Measurements from ENCODE around the gene IRF2BP1. TPM values are rescaled to one million over a fixed set of nuclear protein-coding genes. Genes with fewer than 3 reads are reported as not detected.

IRF2BP1 gene
- total and polyA plus RNA-seq, 2 of the 13 experiments (the other 11 are each of a cell fraction or from before 2014, with no cell fraction given): 4.3 to 14.3 TPM

DNA sequence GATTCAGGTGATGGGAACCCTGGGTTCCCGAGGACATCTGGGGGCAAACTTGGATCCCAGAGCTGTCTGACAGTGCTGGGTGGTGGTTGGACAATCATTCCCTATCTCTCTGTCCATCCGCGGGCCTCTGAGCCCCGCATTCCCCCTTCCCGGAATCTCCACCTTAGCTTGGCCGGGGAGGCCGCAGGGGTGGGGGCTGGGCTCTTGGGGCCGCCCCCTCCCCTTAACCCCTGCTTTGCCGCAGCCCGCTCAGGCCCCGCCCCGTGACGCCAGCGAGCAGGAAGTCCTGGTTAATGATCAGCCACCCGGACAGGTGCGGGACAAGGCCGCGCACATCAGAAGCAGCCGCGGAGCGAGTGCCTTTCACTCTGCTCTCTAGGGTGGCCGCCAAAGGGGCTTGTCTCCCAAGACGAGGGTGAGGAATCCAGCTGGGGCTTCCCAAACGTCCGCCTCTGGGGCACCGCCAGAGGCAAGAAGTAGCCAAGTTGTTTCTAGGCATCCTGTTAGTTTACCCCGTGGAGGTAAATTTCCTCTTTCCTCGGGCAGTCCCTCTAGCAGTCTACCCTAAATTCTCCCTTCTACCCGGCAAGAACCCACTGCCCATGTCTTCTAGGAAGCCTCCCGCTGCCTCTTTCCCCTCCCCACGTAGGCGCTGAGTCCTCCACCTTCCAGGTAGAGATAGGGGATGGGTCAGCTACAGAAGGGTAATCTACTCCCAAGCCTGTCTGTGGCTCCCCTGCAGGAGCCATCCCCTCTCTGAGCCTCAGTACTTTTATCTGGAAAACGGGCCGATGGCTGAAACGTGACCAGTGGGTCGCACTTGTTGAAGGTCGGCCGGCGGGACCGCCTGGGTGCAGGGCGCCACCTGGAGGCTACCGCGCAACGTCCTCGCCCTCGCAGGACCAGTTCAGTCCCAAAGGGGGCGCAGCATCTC, 3.0 kb downstream of the IRF2BP1 start (continued):
- TF ChIP-seq ZNF331 (CRISPR knock-in tag; IDR thresholded peaks at IDR 0.05) (peak; percentile 92), ZNF816 (CRISPR knock-in tag; IDR thresholded peaks at IDR 0.05; ENCODE audit: borderline replicate concordance) (peak; percentile 53), ARNTL (CRISPR knock-in tag; IDR thresholded peaks at IDR 0.05) (peak; percentile 95), ZNF776 (CRISPR knock-in tag; IDR thresholded peaks at IDR 0.05) (no peak), DBP (CRISPR knock-in tag; IDR thresholded peaks at IDR 0.05; ENCODE audit: not compliant biosample characterization) (no peak), MBNL3 (CRISPR knock-in tag; conservative IDR thresholded peaks at IDR 0.05) (peak; percentile 73; the same call in 1 of the 2 replicates), BCL6 (CRISPR knock-in tag; IDR thresholded peaks at IDR 0.05) (peak; percentile 87), ZNF468 (CRISPR knock-in tag; IDR thresholded peaks at IDR 0.05) (no peak), ZFYVE20 (CRISPR knock-in tag; IDR thresholded peaks at IDR 0.05; ENCODE audit: borderline replicate concordance, low read depth) (no peak)
- TF ChIP-seq, protein P1, sequence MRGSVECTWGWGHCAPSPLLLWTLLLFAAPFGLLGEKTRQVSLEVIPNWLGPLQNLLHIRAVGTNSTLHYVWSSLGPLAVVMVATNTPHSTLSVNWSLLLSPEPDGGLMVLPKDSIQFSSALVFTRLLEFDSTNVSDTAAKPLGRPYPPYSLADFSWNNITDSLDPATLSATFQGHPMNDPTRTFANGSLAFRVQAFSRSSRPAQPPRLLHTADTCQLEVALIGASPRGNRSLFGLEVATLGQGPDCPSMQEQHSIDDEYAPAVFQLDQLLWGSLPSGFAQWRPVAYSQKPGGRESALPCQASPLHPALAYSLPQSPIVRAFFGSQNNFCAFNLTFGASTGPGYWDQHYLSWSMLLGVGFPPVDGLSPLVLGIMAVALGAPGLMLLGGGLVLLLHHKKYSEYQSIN (CRISPR knock-in tag; IDR thresholded peaks at IDR 0.05; ENCODE audit: borderline replicate concordance): no peak
- TF ChIP-seq, protein P2, sequence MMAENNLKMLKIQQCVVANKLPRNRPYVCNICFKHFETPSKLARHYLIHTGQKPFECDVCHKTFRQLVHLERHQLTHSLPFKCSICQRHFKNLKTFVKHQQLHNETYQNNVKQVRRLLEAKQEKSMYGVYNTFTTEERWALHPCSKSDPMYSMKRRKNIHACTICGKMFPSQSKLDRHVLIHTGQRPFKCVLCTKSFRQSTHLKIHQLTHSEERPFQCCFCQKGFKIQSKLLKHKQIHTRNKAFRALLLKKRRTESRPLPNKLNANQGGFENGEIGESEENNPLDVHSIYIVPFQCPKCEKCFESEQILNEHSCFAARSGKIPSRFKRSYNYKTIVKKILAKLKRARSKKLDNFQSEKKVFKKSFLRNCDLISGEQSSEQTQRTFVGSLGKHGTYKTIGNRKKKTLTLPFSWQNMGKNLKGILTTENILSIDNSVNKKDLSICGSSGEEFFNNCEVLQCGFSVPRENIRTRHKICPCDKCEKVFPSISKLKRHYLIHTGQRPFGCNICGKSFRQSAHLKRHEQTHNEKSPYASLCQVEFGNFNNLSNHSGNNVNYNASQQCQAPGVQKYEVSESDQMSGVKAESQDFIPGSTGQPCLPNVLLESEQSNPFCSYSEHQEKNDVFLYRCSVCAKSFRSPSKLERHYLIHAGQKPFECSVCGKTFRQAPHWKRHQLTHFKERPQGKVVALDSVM (CRISPR knock-in tag; IDR thresholded peaks at IDR 0.05): no peak; the same call in none of the 2 replicates
- TF ChIP-seq, protein P3, sequence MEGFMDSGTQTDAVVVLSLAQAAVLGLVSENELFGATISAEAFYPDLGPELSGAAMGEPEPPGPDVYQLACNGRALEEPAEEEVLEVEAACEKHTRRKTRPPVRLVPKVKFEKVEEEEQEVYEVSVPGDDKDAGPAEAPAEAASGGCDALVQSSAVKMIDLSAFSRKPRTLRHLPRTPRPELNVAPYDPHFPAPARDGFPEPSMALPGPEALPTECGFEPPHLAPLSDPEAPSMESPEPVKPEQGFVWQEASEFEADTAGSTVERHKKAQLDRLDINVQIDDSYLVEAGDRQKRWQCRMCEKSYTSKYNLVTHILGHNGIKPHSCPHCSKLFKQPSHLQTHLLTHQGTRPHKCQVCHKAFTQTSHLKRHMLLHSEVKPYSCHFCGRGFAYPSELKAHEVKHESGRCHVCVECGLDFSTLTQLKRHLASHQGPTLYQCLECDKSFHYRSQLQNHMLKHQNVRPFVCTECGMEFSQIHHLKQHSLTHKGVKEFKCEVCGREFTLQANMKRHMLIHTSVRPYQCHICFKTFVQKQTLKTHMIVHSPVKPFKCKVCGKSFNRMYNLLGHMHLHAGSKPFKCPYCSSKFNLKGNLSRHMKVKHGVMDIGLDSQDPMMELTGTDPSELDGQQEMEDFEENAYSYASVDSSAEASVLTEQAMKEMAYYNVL (CRISPR knock-in tag; IDR thresholded peaks at IDR 0.05; ENCODE audit: borderline replicate concordance): no peak; the same call in none of the 2 replicates

Measured in HepG2 (cell line).